ENCODE measurements around the gene ZMAT5.

- TF ChIP-seq RAD21 (IDR thresholded peaks at IDR 0.05; ENCODE audit: low read depth) (peak; percentile 32), MAX (IDR thresholded peaks at IDR 0.05) (peak; percentile 27; the same call in 1 of the 2 replicates), TCF12 (IDR thresholded peaks at IDR 0.05; ENCODE audit: low read depth) (0 out of 2 replicates have a peak, but pooled peaks have one; percentile 15), REST (IDR thresholded peaks at IDR 0.05; ENCODE audit: low read depth) (peak; percentile 97), FOXM1 (IDR thresholded peaks at IDR 0.05; ENCODE audit: borderline replicate concordance, low read depth) (no peak), EP300 (IDR thresholded peaks at IDR 0.05; ENCODE audit: borderline replicate concordance) (no peak), USF1 (IDR thresholded peaks at IDR 0.05) (no peak), CEBPB (IDR thresholded peaks at IDR 0.05) (no peak), ZBTB7A (IDR thresholded peaks at IDR 0.05; ENCODE audit: low read depth) (no peak), TAF1 (IDR thresholded peaks at IDR 0.05; ENCODE audit: low read depth) (no peak)
Observed at GRCh38 chr22:29716814-29717545, 49.8 kb downstream of the ZMAT5 start.
